Choroid plexus epithelial cell (primary cell): ENCODE results near the gene KLHL25.

Source experiments
- DNase-seq: peaks from one replicate; pipeline ENCODE4 v3.0.0-alpha.2; 2010; ENCODE audit warnings: low read depth
- H3K4me3 ChIP-seq: 2 replicates; pipeline ENCODE4 v1.5.1; 2011; ENCODE audit warnings: low read depth, mild to moderate bottlenecking, control low read depth, low read length, moderate library complexity
- CTCF ChIP-seq: conservative IDR thresholded peaks from 2 replicates; pipeline ENCODE4 v1.5.1; 2011; ENCODE audit warnings: low read depth, mild to moderate bottlenecking, control low read depth, inconsistent platforms, low read length, moderate library complexity

The KLHL25 gene

GRCh38 chr15:85764649-85765277, 30.0 kb downstream of the KLHL25 start:
- DNase-seq: peak; percentile 46
- no peak overlapping the region for H3K4me3 ChIP-seq
- no peak for TF ChIP-seq CTCF

GRCh38 chr15:85763673-85764633, 30.8 kb downstream of the KLHL25 start:
- TF ChIP-seq CTCF: no peak
- no peak for DNase-seq
- no peak overlapping the region for H3K4me3 ChIP-seq

- no peak overlapping the region for H3K4me3 ChIP-seq
- no peak for DNase-seq
- no peak for TF ChIP-seq CTCF
Observed at GRCh38 chr15:85763157-85763556, 31.6 kb downstream of the KLHL25 start.

GRCh38 chr15:85762756-85763127, 32.0 kb downstream of the KLHL25 start:
- no peak overlapping the region for H3K4me3 ChIP-seq
- no peak for TF ChIP-seq CTCF
- no peak for DNase-seq

DNA sequence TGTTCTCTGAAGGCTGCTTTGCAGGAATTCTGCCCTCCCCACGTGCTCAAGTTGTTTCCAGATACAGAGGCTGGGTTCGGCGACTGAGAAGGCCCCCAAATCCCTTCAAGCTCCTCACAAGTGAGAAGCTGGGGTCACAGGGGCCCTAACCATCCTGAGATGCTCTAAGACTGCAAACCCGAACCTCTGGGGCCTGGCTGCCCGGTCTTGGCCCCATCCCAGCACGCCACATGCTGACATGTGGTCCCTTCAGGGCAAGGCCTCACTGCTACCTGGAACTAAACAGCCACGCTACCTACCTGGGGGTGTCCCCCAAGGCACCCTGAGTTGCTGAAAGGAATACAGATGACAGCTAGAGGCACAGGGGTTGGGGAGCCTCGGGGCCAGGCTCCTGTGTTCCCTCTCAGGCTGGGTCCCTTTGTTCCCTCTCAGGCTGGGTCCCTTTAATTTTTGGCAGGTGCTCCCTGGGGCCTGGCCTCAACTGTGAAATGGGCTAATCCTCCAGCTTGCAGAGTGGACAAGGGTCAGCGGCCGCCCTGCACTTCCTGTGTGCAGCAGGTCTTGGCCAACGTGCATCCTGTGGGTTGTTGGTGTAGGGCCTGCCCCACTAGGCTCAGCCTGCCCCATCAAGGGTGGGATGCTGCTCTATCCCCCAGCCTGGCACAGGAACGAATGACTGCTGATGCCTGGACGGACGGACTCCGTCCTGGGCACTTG, 32.5 kb downstream of the KLHL25 start:
- H3K4me3 ChIP-seq: no peak overlapping the region
- DNase-seq: no peak
- TF ChIP-seq CTCF: no peak

DNA sequence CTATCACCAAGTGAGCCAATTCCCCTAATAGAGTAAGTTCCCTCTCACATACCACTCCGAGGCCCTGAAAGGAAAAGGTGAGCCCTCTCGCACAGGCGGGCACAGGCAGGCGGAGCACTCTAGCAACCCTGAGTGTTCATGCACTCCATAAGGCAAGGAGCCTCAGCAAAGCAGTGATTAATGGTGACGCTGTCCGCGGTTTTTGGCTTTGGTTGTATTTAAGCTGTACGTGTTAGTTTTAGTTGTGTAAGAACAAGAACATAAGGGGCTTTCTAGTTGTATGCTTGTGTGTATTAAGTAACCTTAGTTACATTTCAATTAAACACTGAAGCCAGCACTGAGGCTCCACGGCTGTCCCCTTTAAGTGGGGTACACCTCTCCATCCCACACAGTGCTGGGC, 33.1 kb downstream of the KLHL25 start:
- DNase-seq: peak; percentile 43
- TF ChIP-seq CTCF: no peak
- no peak overlapping the region for H3K4me3 ChIP-seq
